Measurements from ENCODE around the gene HS3ST5. TPM values are rescaled to one million over a fixed set of nuclear protein-coding genes. Genes with fewer than 3 reads are reported as not detected.

Gene HS3ST5
- total and polyA plus RNA-seq, 2 donors (not counting 3 experiments of a cell fraction or from before 2014, with no cell fraction given), result not detected

DNA sequence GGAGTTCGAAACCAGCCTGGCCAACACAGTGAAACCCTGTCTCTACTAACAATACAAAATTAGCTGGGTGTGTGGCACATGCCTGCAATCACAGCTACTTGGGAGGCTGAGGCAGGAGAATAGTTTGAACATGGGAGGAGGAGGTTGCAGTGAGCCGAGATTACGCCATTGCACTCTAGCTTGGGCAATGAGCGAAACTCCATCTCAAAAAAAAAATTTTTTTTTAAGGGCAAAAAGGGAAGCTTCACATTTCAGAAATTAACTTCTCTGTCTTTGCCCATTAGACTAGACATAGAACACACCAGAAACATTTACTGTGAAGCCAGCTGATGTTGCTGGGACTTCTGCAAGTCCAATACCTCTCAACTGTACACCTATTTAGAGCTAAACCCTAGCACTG, 281.1 kb downstream of the HS3ST5 start:
- Histone ChIP-seq H3K36me3 (ENCODE audit: control insufficient read depth in 2 of 2, extremely low read depth in 1 of 2, insufficient read depth in 2 of 2, low read length in 2 of 2) (no peaks in the 10 kb centered on the region), H3K9ac (replicated peaks; ENCODE audit: extremely low read depth, insufficient read depth, low read length) (no peak overlapping the region), H3K79me2 (ENCODE audit: control insufficient read depth, insufficient read depth, low read length) (no peaks in the 10 kb centered on the region), H3K4me2 (ENCODE audit: insufficient read depth, low read length) (no peak overlapping the region), H3K9me1 (replicated peaks; ENCODE audit: control insufficient read depth, extremely low read depth, insufficient read depth, low read length) (no peaks in the 10 kb centered on the region), H3K4me1 (ENCODE audit: control insufficient read depth, extremely low read depth, insufficient read depth, low read length) (no peaks in the 10 kb centered on the region), H3K9me3 (replicated peaks; ENCODE audit: control insufficient read depth, insufficient read depth, low read length) (no peaks in the 10 kb centered on the region), H4K20me1 (replicated peaks; ENCODE audit: control insufficient read depth, extremely low read depth, insufficient read depth, low read length) (no peaks in the 10 kb centered on the region), H3K27ac (ENCODE audit: insufficient read depth, low read depth, low read length) (no peak overlapping the region), H3K27me3 (ENCODE audit: control insufficient read depth in 2 of 2, insufficient read depth in 2 of 2, low read length in 2 of 2) (peaks cover 0 to 6% of the 10 kb centered on the region in 2 experiments), H3K4me3 (replicated peaks in 1 of 3; ENCODE audit: insufficient read depth in 1 of 3, low read depth in 1 of 3, low read length in 3 of 3) (no peak overlapping the region), H2AFZ (ENCODE audit: low read depth, low read length) (no peak overlapping the region)
- intact Hi-C loops (cut with micrococcal nuclease) (loop anchor here (2.0 kb wide), 1 partner anchor 67 kb away; no protein-coding TSS in a partner anchor), dilution Hi-C loops (cut with MboI; ENCODE audit: extremely low pct_ligation_motif_present, low sequenced_read_pairs) (no loop called here)
- no peak for FAIRE-seq
- DNase-seq (ENCODE audit: low read depth, low spot score), result no peak
- no TSS peak for BruUV-seq (replicated peaks)
- no peak for TF ChIP-seq JUN (IDR thresholded peaks at IDR 0.05; ENCODE audit: borderline replicate concordance, insufficient read depth, insufficient read length, low read depth)
- ChIA-PET CTCF (interaction anchor here (0.7 to 2.6 kb wide), 8 partner anchors 10 to 243 kb away, joined by 3 to 33 read pairs (median 4); no protein-coding TSS in a partner anchor), POLR2A (no interaction called here)

GRCh38 chr6:114061116-114061515, 281.7 kb downstream of the HS3ST5 start:
- no peak overlapping the region for H3K4me2 ChIP-seq (ENCODE audit: insufficient read depth, low read length)
- H3K4me1 ChIP-seq (ENCODE audit: control insufficient read depth, extremely low read depth, insufficient read depth, low read length), result no peaks in the 10 kb centered on the region
- no peaks in the 10 kb centered on the region for H3K9me3 ChIP-seq (replicated peaks; ENCODE audit: control insufficient read depth, insufficient read depth, low read length)
- H3K4me3 ChIP-seq (replicated peaks in 1 of 3; ENCODE audit: insufficient read depth in 1 of 3, low read depth in 1 of 3, low read length in 3 of 3), result no peak overlapping the region
- H3K9ac ChIP-seq (replicated peaks; ENCODE audit: extremely low read depth, insufficient read depth, low read length), result no peak overlapping the region
- FAIRE-seq (no peak), DNase-seq (ENCODE audit: low read depth, low spot score) (no peak)
- no peaks in the 10 kb centered on the region for H3K79me2 ChIP-seq (ENCODE audit: control insufficient read depth, insufficient read depth, low read length)
- no peaks in the 10 kb centered on the region for H3K9me1 ChIP-seq (replicated peaks; ENCODE audit: control insufficient read depth, extremely low read depth, insufficient read depth, low read length)
- ChIA-PET POLR2A (no interaction called here), CTCF (interaction anchor here (1.1 to 2.6 kb wide), 3 partner anchors 31 to 80 kb away, joined by 4 to 33 read pairs (median 6); no protein-coding TSS in a partner anchor)
- no peaks in the 10 kb centered on the region for H3K36me3 ChIP-seq (ENCODE audit: control insufficient read depth in 2 of 2, extremely low read depth in 1 of 2, insufficient read depth in 2 of 2, low read length in 2 of 2)
- no peak for TF ChIP-seq MYC (IDR thresholded peaks at IDR 0.05; ENCODE audit: low read depth, low read length)
- no peak for TF ChIP-seq FOS (IDR thresholded peaks at IDR 0.05; ENCODE audit: borderline replicate concordance, insufficient read depth, low read length)
- no peak for TF ChIP-seq MAX (IDR thresholded peaks at IDR 0.05; ENCODE audit: insufficient read depth, insufficient read length)
- no peak for TF ChIP-seq JUN (IDR thresholded peaks at IDR 0.05; ENCODE audit: borderline replicate concordance, insufficient read depth, insufficient read length, low read depth)
- TF ChIP-seq EZH2 (IDR thresholded peaks at IDR 0.05; ENCODE audit: borderline replicate concordance, low read depth, low read length, severe bottlenecking), result no peak
- no peak for TF ChIP-seq GATA2 (IDR thresholded peaks at IDR 0.05; ENCODE audit: insufficient read depth, insufficient read length, low read depth, low read length)
- TF ChIP-seq, protein P1, sequence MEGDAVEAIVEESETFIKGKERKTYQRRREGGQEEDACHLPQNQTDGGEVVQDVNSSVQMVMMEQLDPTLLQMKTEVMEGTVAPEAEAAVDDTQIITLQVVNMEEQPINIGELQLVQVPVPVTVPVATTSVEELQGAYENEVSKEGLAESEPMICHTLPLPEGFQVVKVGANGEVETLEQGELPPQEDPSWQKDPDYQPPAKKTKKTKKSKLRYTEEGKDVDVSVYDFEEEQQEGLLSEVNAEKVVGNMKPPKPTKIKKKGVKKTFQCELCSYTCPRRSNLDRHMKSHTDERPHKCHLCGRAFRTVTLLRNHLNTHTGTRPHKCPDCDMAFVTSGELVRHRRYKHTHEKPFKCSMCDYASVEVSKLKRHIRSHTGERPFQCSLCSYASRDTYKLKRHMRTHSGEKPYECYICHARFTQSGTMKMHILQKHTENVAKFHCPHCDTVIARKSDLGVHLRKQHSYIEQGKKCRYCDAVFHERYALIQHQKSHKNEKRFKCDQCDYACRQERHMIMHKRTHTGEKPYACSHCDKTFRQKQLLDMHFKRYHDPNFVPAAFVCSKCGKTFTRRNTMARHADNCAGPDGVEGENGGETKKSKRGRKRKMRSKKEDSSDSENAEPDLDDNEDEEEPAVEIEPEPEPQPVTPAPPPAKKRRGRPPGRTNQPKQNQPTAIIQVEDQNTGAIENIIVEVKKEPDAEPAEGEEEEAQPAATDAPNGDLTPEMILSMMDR (IDR thresholded peaks at IDR 0.05; ENCODE audit: extremely low read depth in 1 of 2, insufficient read depth in 1 of 2, low read depth in 1 of 2, low read length in 2 of 2), result no peak
- TF ChIP-seq POLR2A (IDR thresholded peaks at IDR 0.05; ENCODE audit: low read depth, low read length), result no peak
- no peak for TF ChIP-seq POLR2AphosphoS5 (IDR thresholded peaks at IDR 0.05; ENCODE audit: insufficient read depth, low read depth, low read length)
- intact Hi-C loops (cut with micrococcal nuclease) (loop anchor here (2.0 kb wide), 1 partner anchor 66 kb away; no protein-coding TSS in a partner anchor), dilution Hi-C loops (cut with MboI; ENCODE audit: extremely low pct_ligation_motif_present, low sequenced_read_pairs) (no loop called here)
- H4K20me1 ChIP-seq (replicated peaks; ENCODE audit: control insufficient read depth, extremely low read depth, insufficient read depth, low read length), result no peaks in the 10 kb centered on the region
- peaks cover 0 to 6% of the 10 kb centered on the region in 2 experiments for H3K27me3 ChIP-seq (ENCODE audit: control insufficient read depth in 2 of 2, insufficient read depth in 2 of 2, low read length in 2 of 2)
- H2AFZ ChIP-seq (ENCODE audit: low read depth, low read length), result no peak overlapping the region
- BruUV-seq (replicated peaks), result no TSS peak
- H3K27ac ChIP-seq (ENCODE audit: insufficient read depth, low read depth, low read length), result no peak overlapping the region
